Uterus (tissue), 2 donors: Measurements from ENCODE around the gene PDF.

ENCODE experiments used
- CTCF ChIP-seq, 4 experiments: fragments of 200-600 bp in 2 of 4; fragments of 450-650 bp in 2 of 4; sonication (generic) in 2 of 4; IDR thresholded peaks; one replicate each; pipeline ENCODE4 v1.5.1; 2016 to 2019; ENCODE audit warnings: antibody characterized with exemption in 4 of 4, mild to moderate bottlenecking in 2 of 4, moderate library complexity in 1 of 4
- POLR2A ChIP-seq, 2 donors: fragments of 450-650 bp; IDR thresholded peaks; one replicate each; pipeline ENCODE4 v1.6.1; 2016; ENCODE audit warnings: antibody characterized with exemption in 2 of 2, mild to moderate bottlenecking in 1 of 2, moderate library complexity in 1 of 2

- TF ChIP-seq CTCF (IDR thresholded peaks at IDR 0.05), result no peak
- no peak for TF ChIP-seq POLR2A (IDR thresholded peaks at IDR 0.05)
Measured at GRCh38 chr16:69365901-69366300, 35.5 kb upstream of the PDF start.
